Measurements from ENCODE around the gene HMGCR.

GRCh38 chr5:75367401-75367800, 30.4 kb downstream of the HMGCR start:
- TF ChIP-seq CTCF (IDR thresholded peaks at IDR 0.05) (no peak), POLR2AphosphoS5 (IDR thresholded peaks at IDR 0.05) (no peak), POLR2A (IDR thresholded peaks at IDR 0.05; ENCODE audit: low read depth) (no peak)

All from esophagus muscularis mucosa (tissue), 3 donors.